Mucosa of rectum (tissue), 2 donors: ENCODE results near the gene TCEAL3.

ENCODE experiments used
- H3K27ac ChIP-seq, 2 donors: one replicate each; pipeline ENCODE4 v1.7.0; 2013; ENCODE audit warnings: inconsistent platforms in 2 of 2, low read depth in 2 of 2, low read length in 2 of 2
- H3K27me3 ChIP-seq, 2 donors: one replicate each; pipeline ENCODE4 v1.7.0; 2013; ENCODE audit warnings: low read length in 2 of 2; ENCODE audit not compliant: control insufficient read depth in 2 of 2, insufficient read depth in 2 of 2
- H3K36me3 ChIP-seq, 2 donors: one replicate each; pipeline ENCODE4 v1.7.0; 2013; ENCODE audit warnings: low read length in 2 of 2; ENCODE audit not compliant: control insufficient read depth in 2 of 2, insufficient read depth in 2 of 2
- H3K4me1 ChIP-seq, 2 donors: one replicate each; pipeline ENCODE4 v1.7.0; 2013; ENCODE audit warnings: low read length in 2 of 2, mild to moderate bottlenecking in 1 of 2; ENCODE audit not compliant: control insufficient read depth in 2 of 2, insufficient read depth in 2 of 2
- H3K4me3 ChIP-seq, 2 donors: one replicate each; pipeline ENCODE4 v1.7.0; 2013; ENCODE audit warnings: low read length in 2 of 2
- H3K9ac ChIP-seq, 2 donors: one replicate each; pipeline ENCODE4 v1.7.0; 2013; ENCODE audit warnings: low read length in 2 of 2, low read depth in 1 of 2, mild to moderate bottlenecking in 1 of 2
- H3K9me3 ChIP-seq, 2 donors: one replicate each; pipeline ENCODE4 v1.7.0; 2013; ENCODE audit warnings: low read length in 2 of 2; ENCODE audit not compliant: control insufficient read depth in 2 of 2
- donor health status: healthy.
- donor health status: Normal muscosa, but diverticular disease.

TCEAL3 gene

GRCh38 chrX:103616676-103617186 lies 9.0 kb downstream of the TCEAL3 start:
- Histone ChIP-seq H3K4me3 (no peak overlapping the region), H3K27ac (no peak overlapping the region), H3K9ac (no peak overlapping the region), H3K9me3 (no peaks in the 10 kb centered on the region), H3K27me3 (no peaks in the 10 kb centered on the region), H3K4me1 (no peaks in the 10 kb centered on the region), H3K36me3 (no peaks in the 10 kb centered on the region)

- H3K4me3 ChIP-seq, result no peak overlapping the region
- H3K9me3 ChIP-seq, result no peaks in the 10 kb centered on the region
- peaks cover 2 to 4% of the 10 kb centered on the region in 2 donors for H3K27me3 ChIP-seq
- no peak overlapping the region for H3K9ac ChIP-seq
- H3K36me3 ChIP-seq, result no peaks in the 10 kb centered on the region
- H3K4me1 ChIP-seq, result peaks cover 2 to 7% of the 10 kb centered on the region in 2 donors
- H3K27ac ChIP-seq, result no peak overlapping the region
Observed at GRCh38 chrX:103624111-103624510, 16.3 kb downstream of the TCEAL3 start.

GRCh38 chrX:103626855-103627254 lies 19.1 kb downstream of the TCEAL3 start:
- Histone ChIP-seq H3K36me3 (no peaks in the 10 kb centered on the region), H3K9me3 (no peaks in the 10 kb centered on the region), H3K4me3 (no peak overlapping the region), H3K27ac (no peak overlapping the region), H3K4me1 (peaks cover 2 to 7% of the 10 kb centered on the region in 2 donors), H3K27me3 (peaks cover 2 to 4% of the 10 kb centered on the region in 2 donors), H3K9ac (no peak overlapping the region)

GRCh38 chrX:103628386-103629317 lies 20.9 kb downstream of the TCEAL3 start, which contains the start of gene TCEAL1:
TSS of gene TCEAL1 (plus strand) at chrX:103628975. CDS start at chrX:103629917, 942 bp downstream.
- H3K27ac ChIP-seq, result peak within 1 kb of the TSS; percentile 82 to 86
- no peaks in the 10 kb centered on the region for H3K9me3 ChIP-seq
- H3K4me1 ChIP-seq, result peaks cover 2 to 7% of the 10 kb centered on the region in 2 donors
- peak within 1 kb of the TSS; percentile 67 to 80 for H3K9ac ChIP-seq
- H3K4me3 ChIP-seq, result peak within 1 kb of the TSS; percentile 73 to 85
- no peaks in the 10 kb centered on the region for H3K36me3 ChIP-seq
- peaks cover 2 to 4% of the 10 kb centered on the region in 2 donors for H3K27me3 ChIP-seq

GRCh38 chrX:103629318-103630170 lies 21.8 kb downstream of the TCEAL3 start:
- peak overlapping the region; percentile 73 to 85 for H3K4me3 ChIP-seq
- H3K36me3 ChIP-seq, result no peaks in the 10 kb centered on the region
- H3K4me1 ChIP-seq, result peaks cover 2 to 7% of the 10 kb centered on the region in 2 donors
- no peaks in the 10 kb centered on the region for H3K9me3 ChIP-seq
- peaks cover 2 to 4% of the 10 kb centered on the region in 2 donors for H3K27me3 ChIP-seq
- peak overlapping the region; percentile 67 to 80 for H3K9ac ChIP-seq
- peak overlapping the region; percentile 82 to 86 for H3K27ac ChIP-seq

GRCh38 chrX:103630171-103630511 lies 22.4 kb downstream of the TCEAL3 start:
- peak overlapping the region; percentile 67 to 80 for H3K9ac ChIP-seq
- H3K36me3 ChIP-seq, result no peaks in the 10 kb centered on the region
- peak overlapping the region; percentile 82 to 86 for H3K27ac ChIP-seq
- H3K4me1 ChIP-seq, result peaks cover 2 to 5% of the 10 kb centered on the region in 2 donors
- H3K27me3 ChIP-seq, result peaks cover 2 to 4% of the 10 kb centered on the region in 2 donors
- no peaks in the 10 kb centered on the region for H3K9me3 ChIP-seq
- peak overlapping the region; percentile 73 to 85 for H3K4me3 ChIP-seq

GRCh38 chrX:103631145-103631544 lies 23.4 kb downstream of the TCEAL3 start:
- no peaks in the 10 kb centered on the region for H3K9me3 ChIP-seq
- no peak overlapping the region for H3K4me3 ChIP-seq
- H3K27me3 ChIP-seq, result peaks cover 2 to 4% of the 10 kb centered on the region in 2 donors
- no peak overlapping the region for H3K27ac ChIP-seq
- H3K4me1 ChIP-seq, result peaks cover 2 to 3% of the 10 kb centered on the region in 2 donors
- H3K36me3 ChIP-seq, result no peaks in the 10 kb centered on the region
- no peak overlapping the region for H3K9ac ChIP-seq

GRCh38 chrX:103635436-103635835 lies 27.7 kb downstream of the TCEAL3 start:
- Histone ChIP-seq H3K36me3 (no peaks in the 10 kb centered on the region), H3K27ac (no peak overlapping the region), H3K4me3 (no peak overlapping the region), H3K9ac (no peak overlapping the region), H3K4me1 (no peaks in the 10 kb centered on the region), H3K27me3 (no peaks in the 10 kb centered on the region), H3K9me3 (no peaks in the 10 kb centered on the region)

- H3K4me1 ChIP-seq, result no peaks in the 10 kb centered on the region
- H3K9ac ChIP-seq, result no peak overlapping the region
- no peaks in the 10 kb centered on the region for H3K9me3 ChIP-seq
- H3K4me3 ChIP-seq, result no peak overlapping the region
- peaks cover 0 to 3% of the 10 kb centered on the region in 2 donors for H3K27me3 ChIP-seq
- no peak overlapping the region for H3K27ac ChIP-seq
- no peaks in the 10 kb centered on the region for H3K36me3 ChIP-seq
Observed at GRCh38 chrX:103637604-103638338, 30.0 kb downstream of the TCEAL3 start.
